ENCODE results near the gene TNPO1. TPM values are rescaled to one million over a fixed set of nuclear protein-coding genes. Genes with fewer than 3 reads are reported as not detected.
A peak's percentile ranks its signal among the peaks of the same experiment; 100 is the strongest.

Gene TNPO1
- total RNA-seq, 4 donors from 2014 or later = 81.2 to 131 (median 116) TPM

GRCh38 chr5:72844218-72844603 is 27.8 kb downstream of the TNPO1 start:
- Histone ChIP-seq H3K27ac (no peak overlapping the region), H3K27me3 (no peaks in the 10 kb centered on the region), H3K4me1 (peaks cover 4 to 70% (median 6%) of the 10 kb centered on the region in 3 donors), H3K4me3 (no peak overlapping the region), H3K36me3 (no peaks in the 10 kb centered on the region), H3K9me3 (no peaks in the 10 kb centered on the region)
- no peak for ATAC-seq
- TF ChIP-seq CTCF (IDR thresholded peaks at IDR 0.05) (no peak), POLR2AphosphoS5 (IDR thresholded peaks at IDR 0.05) (no peak), EP300 (IDR thresholded peaks at IDR 0.05) (no peak), POLR2A (IDR thresholded peaks at IDR 0.05) (no peak)

- no peak for ATAC-seq
- Histone ChIP-seq H3K27me3 (no peaks in the 10 kb centered on the region), H3K36me3 (no peaks in the 10 kb centered on the region), H3K4me1 (peaks cover 4 to 74% (median 6%) of the 10 kb centered on the region in 3 donors), H3K4me3 (no peak overlapping the region), H3K27ac (no peak overlapping the region), H3K9me3 (no peaks in the 10 kb centered on the region)
- WGBS, 2 donors (ENCODE audit: low coverage in 1 of 2) = 73 to 82% methylated on average over 2 of the region's 2 CpGs
- no peak for TF ChIP-seq POLR2AphosphoS5 (IDR thresholded peaks at IDR 0.05)
- no peak for TF ChIP-seq CTCF (IDR thresholded peaks at IDR 0.05)
- no peak for TF ChIP-seq EP300 (IDR thresholded peaks at IDR 0.05)
- no peak for TF ChIP-seq POLR2A (IDR thresholded peaks at IDR 0.05)
Observed at GRCh38 chr5:72845889-72846288, 29.4 kb downstream of the TNPO1 start.

- H3K4me3 ChIP-seq = no peak overlapping the region
- no peaks in the 10 kb centered on the region for H3K27me3 ChIP-seq
- H3K4me1 ChIP-seq = peaks cover 6 to 76% (median 6%) of the 10 kb centered on the region in 3 donors
- no peak for TF ChIP-seq POLR2AphosphoS5 (IDR thresholded peaks at IDR 0.05)
- no peak for TF ChIP-seq POLR2A (IDR thresholded peaks at IDR 0.05)
- TF ChIP-seq EP300 (IDR thresholded peaks at IDR 0.05) = no peak
- no peak for TF ChIP-seq CTCF (IDR thresholded peaks at IDR 0.05)
- no peaks in the 10 kb centered on the region for H3K36me3 ChIP-seq
- H3K27ac ChIP-seq = no peak overlapping the region
- 92 to 95% methylated on average over 2 of the region's 2 CpGs for WGBS, 2 donors (ENCODE audit: low coverage in 1 of 2)
- H3K9me3 ChIP-seq = no peaks in the 10 kb centered on the region
- no peak for ATAC-seq
Observed at GRCh38 chr5:72846483-72846882, 30.0 kb downstream of the TNPO1 start.

- Histone ChIP-seq H3K27me3 (no peaks in the 10 kb centered on the region), H3K4me3 (peak overlapping the region in 1 of 2 donors; percentile 79), H3K36me3 (no peaks in the 10 kb centered on the region), H3K4me1 (peaks cover 3 to 76% (median 7%) of the 10 kb centered on the region in 3 donors), H3K27ac (peak overlapping the region in 3 of 4 donors; percentile 91 to 95 (median 93)), H3K9me3 (no peaks in the 10 kb centered on the region)
- WGBS, 2 donors (ENCODE audit: low coverage in 1 of 2) = 5 to 8% methylated on average over 3 of the region's 3 CpGs
- no peak for ATAC-seq
- no peak for TF ChIP-seq POLR2AphosphoS5 (IDR thresholded peaks at IDR 0.05)
- no peak for TF ChIP-seq CTCF (IDR thresholded peaks at IDR 0.05)
- TF ChIP-seq POLR2A (IDR thresholded peaks at IDR 0.05) = no peak
- no peak for TF ChIP-seq EP300 (IDR thresholded peaks at IDR 0.05)
Observed at GRCh38 chr5:72847439-72847838, 31.0 kb downstream of the TNPO1 start.

- TF ChIP-seq POLR2AphosphoS5 (IDR thresholded peaks at IDR 0.05) = peak; percentile 96
- no peak for TF ChIP-seq EP300 (IDR thresholded peaks at IDR 0.05)
- TF ChIP-seq POLR2A (IDR thresholded peaks at IDR 0.05) = peak; percentile 82 to 88
- peak in 3 of 4 experiments; percentile 19 to 41 (median 23) for TF ChIP-seq CTCF (IDR thresholded peaks at IDR 0.05)
- peak overlapping the region; percentile 60 to 95 (median 92) for H3K27ac ChIP-seq
- WGBS, 2 donors (ENCODE audit: low coverage in 1 of 2) = 0% methylated on average over 4 to 7 of the region's 32 CpGs
- H3K27me3 ChIP-seq = no peaks in the 10 kb centered on the region
- H3K36me3 ChIP-seq = no peaks in the 10 kb centered on the region
- H3K9me3 ChIP-seq = no peaks in the 10 kb centered on the region
- peak; percentile 94 for ATAC-seq
- peaks cover 3 to 77% (median 7%) of the 10 kb centered on the region in 3 donors for H3K4me1 ChIP-seq
- H3K4me3 ChIP-seq = peak overlapping the region; percentile 79 to 86
Observed at GRCh38 chr5:72847989-72848473, 31.6 kb downstream of the TNPO1 start.
